ENCODE results near the gene ZDHHC9. TPM values are rescaled to one million over a fixed set of nuclear protein-coding genes. Genes with fewer than 3 reads are reported as not detected.

The ZDHHC9 gene
- total RNA-seq, 1 donor from 2014 or later = 33.1 TPM

DNA sequence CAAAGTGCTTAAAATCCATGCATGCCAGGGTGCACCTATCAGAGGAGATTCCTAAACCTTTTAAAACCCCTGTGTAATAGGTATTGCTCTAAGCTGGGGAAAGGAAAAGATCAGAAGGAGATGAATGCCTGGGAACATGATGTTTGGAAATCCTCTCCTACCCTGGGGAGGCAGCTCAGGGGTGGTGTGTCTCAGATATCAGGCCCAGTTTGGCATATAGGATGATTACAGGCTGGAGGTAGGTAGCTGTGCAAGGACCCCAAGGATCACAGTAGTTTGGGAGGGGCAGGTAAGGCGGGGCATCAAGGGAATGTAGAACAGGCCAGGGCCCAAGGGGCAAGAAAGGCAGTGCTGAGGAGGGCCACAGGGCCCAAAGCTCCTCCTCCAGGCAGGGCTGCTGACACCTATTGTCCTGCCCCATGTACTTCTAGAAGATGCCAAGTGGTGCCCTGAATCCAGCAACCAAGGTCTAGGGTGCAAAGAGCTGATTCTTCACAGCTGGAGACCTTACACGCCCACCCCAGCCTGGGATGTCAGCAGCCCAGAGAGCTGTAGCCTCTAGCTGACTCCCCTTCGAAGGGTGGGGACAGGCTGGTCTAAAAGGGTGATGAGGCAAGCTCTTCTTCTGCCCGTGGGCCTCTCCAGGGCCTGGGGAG, 46.3 kb downstream of the ZDHHC9 start:
- Histone ChIP-seq H3K4me3 (no peak overlapping the region), H3K9ac (no peak overlapping the region), H3F3A (ENCODE audit: low read depth) (no peaks in the 10 kb centered on the region), H3K4me1 (no peaks in the 10 kb centered on the region), H3K79me2 (ENCODE audit: low read depth) (no peaks in the 10 kb centered on the region), H3K27ac (no peak overlapping the region), H3K9me3 (ENCODE audit: low read depth) (no peaks in the 10 kb centered on the region), H3K27me3 (no peaks in the 10 kb centered on the region), H4K20me1 (ENCODE audit: low read depth) (no peaks in the 10 kb centered on the region), H3K36me3 (no peaks in the 10 kb centered on the region), H2AFZ (replicated peaks) (no peak overlapping the region), H3K4me2 (no peak overlapping the region)
- Mint-ChIP-seq H3K27ac (peak overlapping the region; percentile 65), H3K4me1 (peaks cover 16% of the 10 kb centered on the region), H3K36me3 (peaks cover 19% of the 10 kb centered on the region), H3K27me3 (ENCODE audit: insufficient read depth, low read depth) (no peaks in the 10 kb centered on the region), H3K9me3 (no peaks in the 10 kb centered on the region), H3K4me3 (no peak overlapping the region)
- TF ChIP-seq, protein P1, sequence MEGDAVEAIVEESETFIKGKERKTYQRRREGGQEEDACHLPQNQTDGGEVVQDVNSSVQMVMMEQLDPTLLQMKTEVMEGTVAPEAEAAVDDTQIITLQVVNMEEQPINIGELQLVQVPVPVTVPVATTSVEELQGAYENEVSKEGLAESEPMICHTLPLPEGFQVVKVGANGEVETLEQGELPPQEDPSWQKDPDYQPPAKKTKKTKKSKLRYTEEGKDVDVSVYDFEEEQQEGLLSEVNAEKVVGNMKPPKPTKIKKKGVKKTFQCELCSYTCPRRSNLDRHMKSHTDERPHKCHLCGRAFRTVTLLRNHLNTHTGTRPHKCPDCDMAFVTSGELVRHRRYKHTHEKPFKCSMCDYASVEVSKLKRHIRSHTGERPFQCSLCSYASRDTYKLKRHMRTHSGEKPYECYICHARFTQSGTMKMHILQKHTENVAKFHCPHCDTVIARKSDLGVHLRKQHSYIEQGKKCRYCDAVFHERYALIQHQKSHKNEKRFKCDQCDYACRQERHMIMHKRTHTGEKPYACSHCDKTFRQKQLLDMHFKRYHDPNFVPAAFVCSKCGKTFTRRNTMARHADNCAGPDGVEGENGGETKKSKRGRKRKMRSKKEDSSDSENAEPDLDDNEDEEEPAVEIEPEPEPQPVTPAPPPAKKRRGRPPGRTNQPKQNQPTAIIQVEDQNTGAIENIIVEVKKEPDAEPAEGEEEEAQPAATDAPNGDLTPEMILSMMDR (IDR thresholded peaks at IDR 0.05) = no peak
- TF ChIP-seq EZH2phosphoT487 (IDR thresholded peaks at IDR 0.05) (no peak), EZH2 (IDR thresholded peaks at IDR 0.05) (no peak)
- DNase-seq (ENCODE audit: low spot score) = no peak

DNA sequence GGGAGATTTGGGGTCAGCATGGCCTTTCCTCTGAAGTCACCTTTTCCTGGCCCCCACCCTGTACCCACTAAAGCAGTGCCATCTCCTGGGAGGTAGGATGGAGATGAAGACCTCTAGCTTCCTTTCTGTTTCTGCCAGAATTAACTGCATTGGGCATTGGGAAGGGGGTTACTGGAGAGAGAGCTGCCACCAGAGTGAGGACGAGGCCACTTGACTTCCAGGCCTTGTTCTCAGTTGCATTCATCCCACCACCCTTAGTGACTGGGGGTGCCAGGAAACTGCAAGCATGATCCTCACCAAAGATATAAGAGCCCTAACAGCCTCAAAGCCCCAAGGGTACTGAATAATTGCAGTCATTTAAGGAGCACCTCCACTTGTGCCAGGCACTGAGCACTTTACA, 48.1 kb downstream of the ZDHHC9 start:
- Mint-ChIP-seq H3K27ac (no peak overlapping the region), H3K4me1 (peaks cover 13% of the 10 kb centered on the region), H3K27me3 (ENCODE audit: insufficient read depth, low read depth) (peaks cover 3% of the 10 kb centered on the region), H3K36me3 (peaks cover 16% of the 10 kb centered on the region), H3K9me3 (peaks cover 2% of the 10 kb centered on the region), H3K4me3 (no peak overlapping the region)
- Histone ChIP-seq H3K4me1 (no peaks in the 10 kb centered on the region), H3K79me2 (ENCODE audit: low read depth) (no peaks in the 10 kb centered on the region), H3F3A (ENCODE audit: low read depth) (no peaks in the 10 kb centered on the region), H2AFZ (replicated peaks) (no peak overlapping the region), H3K27ac (no peak overlapping the region), H3K9me3 (ENCODE audit: low read depth) (no peaks in the 10 kb centered on the region), H3K4me3 (no peak overlapping the region), H3K27me3 (no peaks in the 10 kb centered on the region), H3K9ac (no peak overlapping the region), H3K36me3 (no peaks in the 10 kb centered on the region), H4K20me1 (ENCODE audit: low read depth) (no peaks in the 10 kb centered on the region), H3K4me2 (no peak overlapping the region)
- no peak for TF ChIP-seq EZH2phosphoT487 (IDR thresholded peaks at IDR 0.05)
- TF ChIP-seq, protein P1 (IDR thresholded peaks at IDR 0.05) = no peak
- no peak for DNase-seq (ENCODE audit: low spot score)

- Histone ChIP-seq H3K27me3 (no peaks in the 10 kb centered on the region), H3K36me3 (no peaks in the 10 kb centered on the region), H4K20me1 (ENCODE audit: low read depth) (no peaks in the 10 kb centered on the region), H3K9ac (no peak overlapping the region), H3K4me1 (no peaks in the 10 kb centered on the region), H3K27ac (no peak overlapping the region), H3K4me3 (no peak overlapping the region), H3F3A (ENCODE audit: low read depth) (no peaks in the 10 kb centered on the region), H2AFZ (replicated peaks) (no peak overlapping the region), H3K79me2 (ENCODE audit: low read depth) (no peaks in the 10 kb centered on the region), H3K4me2 (no peak overlapping the region), H3K9me3 (ENCODE audit: low read depth) (no peaks in the 10 kb centered on the region)
- no peak for DNase-seq (ENCODE audit: low spot score)
- H3K36me3 Mint-ChIP-seq = peaks cover 8% of the 10 kb centered on the region
- peaks cover 7% of the 10 kb centered on the region for H3K4me1 Mint-ChIP-seq
- TF ChIP-seq EZH2phosphoT487 (IDR thresholded peaks at IDR 0.05) (no peak), EZH2 (IDR thresholded peaks at IDR 0.05) (no peak)
- TF ChIP-seq, protein P1 (IDR thresholded peaks at IDR 0.05) = no peak
- peaks cover 2% of the 10 kb centered on the region for H3K9me3 Mint-ChIP-seq
- H3K27me3 Mint-ChIP-seq (ENCODE audit: insufficient read depth, low read depth) = peaks cover 6% of the 10 kb centered on the region
- no peak overlapping the region for H3K4me3 Mint-ChIP-seq
- H3K27ac Mint-ChIP-seq = peak overlapping the region; percentile 57
Observed at GRCh38 chrX:129793604-129794191, 50.0 kb downstream of the ZDHHC9 start.

Measured in neural progenitor cell (in vitro differentiated cells).